ENCODE results near the gene SMARCC2.
"Not testable (repeated sequence)": the region's sequence is repeated elsewhere in the genome, so short reads cannot be mapped to it uniquely, and the experiment has no call there.

Gene SMARCC2

DNA sequence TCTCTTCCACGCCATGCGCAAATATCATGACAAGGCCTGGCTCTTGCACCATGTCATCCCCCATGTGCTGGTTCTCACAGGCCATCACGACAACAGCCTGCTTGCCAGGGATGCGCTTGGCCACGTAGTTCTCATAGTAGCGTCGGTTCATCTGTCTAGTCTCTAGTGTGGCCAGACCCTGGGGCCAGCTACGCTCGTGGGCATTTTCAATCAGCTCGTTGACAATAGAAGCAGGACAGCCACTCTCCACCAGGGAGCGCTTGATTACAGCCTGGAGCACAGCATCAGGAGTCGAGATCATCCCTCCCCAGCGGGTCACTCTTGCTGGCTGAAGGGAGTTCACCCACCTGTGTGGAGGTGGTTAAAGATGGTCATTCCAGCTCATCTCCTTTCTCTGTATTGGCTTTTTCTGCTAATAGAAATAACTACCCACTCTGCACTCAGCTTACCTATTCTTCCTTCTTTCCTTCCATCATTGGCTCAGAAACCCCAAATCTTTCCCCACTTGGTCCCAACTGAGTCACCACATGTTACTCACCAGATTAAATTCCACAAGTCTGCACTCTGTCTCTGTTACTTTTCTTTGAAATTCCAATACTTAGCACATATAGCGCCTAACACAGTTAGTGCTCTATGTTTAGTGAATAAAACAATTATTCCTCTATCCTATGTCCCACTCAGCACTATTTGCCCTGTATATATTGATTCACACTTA lies 17.3 kb upstream of the SMARCC2 start:
- peak; percentile 31 for DNase-seq

DNA sequence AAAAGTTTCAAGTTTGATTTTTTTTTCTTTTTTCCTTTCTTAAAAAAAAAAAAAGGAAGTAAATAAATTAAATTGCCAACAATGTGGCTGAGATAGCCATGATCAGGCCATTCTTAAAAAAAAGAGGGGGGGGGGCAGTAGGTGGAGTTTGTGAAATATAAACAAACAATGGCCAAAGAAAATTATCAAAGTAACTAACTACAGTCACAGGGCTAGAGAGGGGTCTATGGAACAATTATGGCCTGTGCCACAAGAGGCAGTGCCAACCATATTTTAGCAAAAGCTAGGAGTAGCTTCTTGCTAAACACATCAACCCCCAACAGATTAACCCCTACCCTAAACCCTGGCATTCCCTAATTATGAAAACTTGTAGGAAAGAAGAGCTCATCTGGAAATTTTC lies 16.2 kb upstream of the SMARCC2 start:
- no peak for DNase-seq

DNA sequence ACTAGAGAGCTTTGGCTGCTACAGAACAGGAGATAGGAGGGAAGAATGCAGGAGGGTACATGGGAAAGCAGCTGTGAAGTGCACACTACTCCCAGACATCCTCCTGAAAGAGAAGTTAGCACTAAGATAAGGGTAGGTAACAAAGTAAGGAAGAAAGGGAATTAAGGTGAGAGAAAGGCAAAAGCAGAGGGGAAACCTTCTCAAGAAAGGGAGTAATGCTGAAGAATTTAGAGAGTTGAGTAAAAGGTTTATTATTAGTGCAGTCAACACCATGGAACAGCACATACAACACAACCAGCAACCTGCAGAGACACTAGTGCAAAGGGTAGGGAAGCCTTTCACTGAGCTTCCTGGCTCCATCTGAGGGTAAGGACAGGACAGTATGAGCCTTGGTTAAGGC lies 15.0 kb upstream of the SMARCC2 start:
- no peak for DNase-seq

DNA sequence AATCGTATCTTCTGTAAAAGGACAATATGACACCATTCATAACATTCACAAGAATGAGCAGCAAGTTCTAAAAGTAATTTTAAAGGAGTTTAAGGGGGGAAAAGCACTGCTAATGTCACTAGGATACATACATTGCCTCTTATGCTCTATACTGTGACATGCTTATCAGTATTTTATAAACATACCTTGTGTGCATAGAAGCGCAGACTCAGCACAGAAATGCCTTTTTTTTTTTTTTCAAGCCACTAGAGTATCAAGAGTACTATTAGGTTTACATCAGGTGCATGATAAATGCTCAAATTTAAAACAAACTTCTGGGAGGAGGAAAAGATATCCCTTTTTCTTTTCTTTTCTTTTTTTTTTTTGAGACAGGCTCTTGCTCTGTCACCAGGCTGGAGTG lies 13.6 kb upstream of the SMARCC2 start:
- no peak for DNase-seq

DNA sequence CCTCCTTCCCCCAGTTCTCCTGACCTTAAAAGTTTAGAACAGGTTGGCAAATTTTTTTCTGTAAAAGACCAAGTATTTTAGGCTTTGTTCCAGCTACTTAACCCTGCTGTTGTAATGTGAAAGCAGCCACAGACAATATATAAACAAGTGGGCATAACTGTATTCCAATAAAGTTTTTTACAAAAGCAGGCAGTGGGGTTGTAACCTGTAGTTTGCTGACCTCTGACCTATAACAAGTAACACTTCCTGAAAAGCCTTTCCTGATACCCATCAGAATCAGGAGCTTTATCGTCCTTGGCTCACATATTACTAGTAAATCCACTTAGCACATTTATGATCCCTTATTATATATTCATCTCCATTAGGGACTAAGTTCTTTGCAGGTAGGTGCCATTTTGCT lies 13.1 kb upstream of the SMARCC2 start:
- no peak for DNase-seq

DNA sequence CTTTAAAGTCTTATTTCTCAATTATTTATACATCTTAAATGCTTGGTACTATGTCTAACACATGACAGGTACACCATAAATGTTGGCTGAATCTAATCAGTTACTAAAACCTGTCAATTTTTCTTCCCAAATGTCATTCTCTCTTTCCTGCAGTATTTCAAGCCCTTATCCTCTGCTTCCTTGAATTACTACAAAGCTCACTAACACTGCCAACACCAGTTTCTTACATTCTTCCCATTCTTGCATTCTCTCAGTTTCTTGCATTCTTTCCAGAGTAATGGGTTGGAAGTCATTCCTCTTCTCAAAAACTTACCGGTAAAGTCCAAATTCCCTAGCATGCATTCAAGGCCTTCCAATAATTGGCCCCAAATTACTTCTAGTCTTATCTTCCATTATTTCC lies 9.6 kb upstream of the SMARCC2 start:
- DNase-seq, result no peak

DNA sequence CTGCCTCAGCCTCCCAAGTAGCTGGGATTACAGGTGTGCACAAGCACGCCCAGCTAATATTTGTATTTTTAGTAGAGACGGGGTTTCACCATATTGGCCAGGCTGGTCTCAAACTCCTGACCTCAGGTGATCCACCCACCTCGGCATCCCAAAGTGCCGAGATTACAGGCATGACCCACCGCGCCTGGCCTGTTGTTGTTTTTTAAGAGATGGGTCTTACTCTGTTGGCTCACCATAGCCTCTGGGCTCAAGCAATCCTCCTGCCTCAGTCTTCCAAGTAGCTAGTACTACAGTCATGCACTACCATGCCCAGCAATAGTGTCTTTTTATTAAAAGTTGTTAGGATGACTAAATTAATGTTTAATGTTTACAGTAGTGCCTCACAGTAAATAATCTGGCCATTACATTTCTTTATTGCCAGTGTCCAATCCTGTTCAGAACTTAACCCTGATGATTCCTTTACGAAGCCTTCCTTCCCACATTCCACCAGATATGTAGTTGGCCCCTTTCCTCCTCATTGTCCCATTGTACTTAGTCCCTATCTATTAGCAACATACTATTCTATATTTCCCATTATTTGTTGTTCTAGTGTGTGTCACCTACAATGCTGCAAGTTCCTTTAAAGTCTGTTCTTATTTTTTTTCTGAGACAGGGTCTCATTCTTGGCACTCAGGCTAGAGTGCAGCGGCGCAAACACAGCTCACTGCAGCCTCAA lies 8.8 kb upstream of the SMARCC2 start:
- DNase-seq, result no peak

DNA sequence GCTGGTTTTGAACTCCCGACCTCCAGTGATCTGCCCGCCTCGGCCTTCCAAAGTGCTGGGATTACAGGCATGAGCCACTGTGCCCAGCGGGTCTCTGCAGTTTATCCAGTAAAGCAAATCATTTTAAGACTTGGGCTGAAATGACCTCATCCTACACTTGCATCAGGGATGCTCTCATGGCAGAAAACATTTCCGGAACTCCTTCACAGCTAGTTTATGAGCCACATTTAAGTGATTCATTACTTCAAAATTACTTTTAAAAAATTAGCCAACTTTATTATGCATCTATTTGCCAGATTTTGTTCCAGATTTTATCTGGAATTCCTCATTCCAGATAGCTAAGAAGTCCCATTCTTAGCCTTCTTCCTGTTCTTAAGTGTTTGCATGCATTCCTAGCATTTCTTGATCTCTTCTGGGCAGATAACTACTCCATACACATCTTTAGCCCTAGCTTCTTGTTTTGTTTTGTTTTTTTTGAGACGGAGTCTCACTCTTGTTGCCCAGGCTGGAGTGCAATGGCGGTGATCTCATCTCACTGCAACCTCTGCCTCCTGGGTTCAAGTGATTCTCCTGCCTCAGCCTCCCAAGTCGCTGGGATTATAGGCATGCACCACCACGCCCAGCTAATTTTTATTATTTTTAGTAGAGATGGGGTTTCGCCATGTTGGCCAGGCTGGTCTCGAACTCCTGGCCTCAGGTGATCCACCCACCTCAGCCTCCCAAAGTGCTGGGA lies 7.7 kb upstream of the SMARCC2 start:
- DNase-seq, result not testable (repeated sequence)

DNA sequence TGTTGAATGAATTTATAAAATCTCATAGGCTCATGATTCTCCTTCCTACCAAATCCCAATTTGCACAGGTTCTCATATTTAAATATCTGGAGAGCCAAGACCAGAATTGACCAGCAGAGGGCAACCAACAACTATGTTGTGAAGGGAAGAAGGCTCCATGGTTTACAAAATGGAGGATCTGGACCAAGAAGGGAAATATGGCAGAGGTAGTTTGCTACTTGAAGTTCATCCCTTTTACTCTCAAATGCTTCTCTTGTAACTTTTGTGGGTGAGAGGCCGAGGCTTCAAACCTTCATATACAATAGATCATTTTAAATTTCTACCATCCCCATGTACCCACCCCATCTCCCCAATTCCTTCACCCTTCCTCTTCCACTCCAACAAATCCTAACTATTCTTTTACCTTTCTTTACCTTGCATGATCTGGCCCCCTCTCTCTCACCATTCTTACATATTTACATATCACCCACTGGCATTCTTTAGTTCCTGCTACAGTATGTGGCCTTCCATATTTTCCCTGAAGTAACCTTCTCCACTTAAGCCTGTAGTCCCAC lies 3.8 kb upstream of the SMARCC2 start:
- DNase-seq, result peak; percentile 70

DNA sequence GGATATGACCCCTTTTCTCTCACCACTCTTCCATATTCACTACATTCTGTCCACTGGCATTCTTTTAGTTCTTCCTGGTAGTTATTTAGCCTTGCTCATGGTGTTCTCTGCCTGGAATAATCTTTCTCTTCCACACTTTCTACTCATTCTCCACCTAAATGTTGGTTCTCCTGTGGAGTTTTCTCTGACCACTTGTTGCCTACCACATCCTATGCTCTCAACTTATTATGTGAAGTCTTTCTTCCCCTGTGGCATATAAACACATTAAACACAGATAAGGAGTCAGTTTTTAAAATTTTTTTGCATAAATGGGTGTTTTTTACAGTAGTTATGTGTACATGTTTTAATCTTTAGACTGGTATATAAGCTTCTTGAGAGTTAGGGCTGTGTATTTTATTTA lies 3.3 kb upstream of the SMARCC2 start:
- no peak for DNase-seq

DNA sequence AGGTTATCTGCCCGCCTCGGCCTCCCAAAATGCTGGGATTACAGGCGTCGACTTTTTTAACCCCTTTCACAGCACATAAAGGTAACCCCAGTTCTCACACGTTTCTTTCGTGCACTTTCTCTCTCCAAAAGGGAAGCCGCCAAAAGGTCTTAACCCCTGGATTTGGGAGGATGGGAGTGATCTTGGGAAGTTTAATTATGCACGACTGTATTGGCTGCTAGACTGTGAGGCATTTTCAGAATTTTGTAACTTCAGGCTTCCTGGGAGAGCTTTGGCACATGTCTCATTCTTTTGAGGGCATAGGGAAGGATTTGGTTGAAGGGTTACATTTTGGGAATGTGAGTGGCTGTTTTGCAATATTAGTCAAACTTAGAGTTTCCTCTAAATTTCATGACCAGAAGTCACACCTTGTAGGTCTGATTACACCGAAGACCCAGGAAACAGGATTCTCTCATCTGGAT lies 1.4 kb upstream of the SMARCC2 start:
- no peak for DNase-seq

DNA sequence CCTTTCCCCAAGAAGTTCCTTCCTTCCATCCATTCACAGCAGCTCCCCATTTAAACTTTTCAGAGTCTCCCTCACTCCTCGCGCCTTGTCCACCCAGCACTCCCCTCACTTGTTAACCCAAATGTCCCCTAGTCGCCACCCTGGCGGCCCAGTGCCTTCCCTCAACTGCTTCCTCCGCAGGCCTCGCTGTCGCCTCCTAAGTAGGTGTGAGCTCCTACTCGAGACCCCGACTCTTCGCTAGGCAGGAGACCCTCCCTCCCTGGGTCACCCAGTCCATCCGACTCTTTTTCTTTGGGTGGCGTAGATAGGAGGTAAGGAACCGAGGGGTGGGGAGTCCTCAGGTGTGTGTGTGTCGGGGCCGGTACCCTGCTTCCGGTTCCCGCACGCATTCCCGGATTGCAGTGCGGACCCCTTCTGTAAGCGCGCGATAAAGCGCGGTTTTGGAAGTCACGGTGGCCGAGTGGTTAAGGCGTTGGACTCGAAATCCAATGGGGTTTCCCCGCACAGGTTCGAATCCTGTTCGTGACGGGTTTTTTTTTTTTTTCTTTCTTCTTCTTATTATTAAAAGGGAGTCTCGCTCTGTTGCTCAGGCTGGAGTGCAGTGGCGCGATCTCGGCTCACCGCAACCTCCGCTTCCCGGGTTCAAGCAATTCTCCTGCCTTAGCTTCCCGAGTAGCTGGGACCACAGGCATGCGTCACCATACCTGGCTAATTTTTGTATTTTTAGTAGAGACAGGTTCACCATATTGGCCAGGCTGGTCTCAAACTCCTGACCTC lies 823 bp upstream of the SMARCC2 start:
- DNase-seq, result peak; percentile 85

DNA sequence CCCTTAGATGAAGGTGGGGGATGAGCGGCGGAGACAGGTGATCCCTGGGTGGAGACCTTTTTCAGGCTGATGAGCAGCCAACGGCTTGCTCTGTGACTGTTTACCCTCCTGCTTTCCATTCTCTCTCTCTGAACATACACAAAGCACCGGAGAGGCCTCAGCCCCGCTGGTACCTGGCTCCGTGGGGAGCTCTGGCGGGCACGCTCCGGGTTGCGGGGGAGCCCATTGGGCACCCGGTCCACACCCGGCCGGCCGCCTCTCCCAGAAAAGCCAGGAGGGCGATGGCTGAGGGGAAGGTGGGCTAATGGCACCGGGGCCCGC lies 545 bp downstream of the SMARCC2 start:
- no peak for DNase-seq

DNA sequence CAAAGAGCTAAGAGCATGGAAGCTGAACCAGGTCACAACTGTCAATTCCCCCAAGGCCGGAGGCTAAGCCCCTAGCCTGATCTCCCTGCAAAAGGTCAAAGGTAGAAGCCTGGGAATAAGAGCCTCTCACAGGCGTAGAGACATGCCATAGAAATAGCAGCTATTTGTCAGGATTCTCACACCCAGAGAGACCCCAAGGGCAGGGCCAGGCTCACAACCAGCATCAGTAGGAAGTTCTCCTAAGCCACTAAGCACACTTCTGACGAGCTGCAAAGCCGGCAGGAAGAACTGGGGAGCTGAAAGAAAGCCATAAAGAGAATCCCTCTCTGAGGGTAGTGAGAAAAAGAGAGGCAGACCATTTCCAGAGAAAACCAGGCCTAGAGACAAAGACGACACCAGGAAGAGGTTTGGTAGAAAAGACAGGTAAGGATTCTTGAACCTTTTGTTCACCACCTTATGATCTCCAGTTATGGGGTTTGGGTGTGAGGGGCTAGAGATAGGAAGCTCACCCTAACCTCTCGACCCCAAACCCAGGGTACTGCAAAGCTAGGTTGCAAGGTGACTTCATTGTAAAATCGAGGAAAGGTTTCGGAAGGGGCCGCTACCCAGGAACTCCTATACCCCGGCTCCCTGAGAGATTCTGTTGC lies 1.0 kb downstream of the SMARCC2 start:
- no peak for DNase-seq

DNA sequence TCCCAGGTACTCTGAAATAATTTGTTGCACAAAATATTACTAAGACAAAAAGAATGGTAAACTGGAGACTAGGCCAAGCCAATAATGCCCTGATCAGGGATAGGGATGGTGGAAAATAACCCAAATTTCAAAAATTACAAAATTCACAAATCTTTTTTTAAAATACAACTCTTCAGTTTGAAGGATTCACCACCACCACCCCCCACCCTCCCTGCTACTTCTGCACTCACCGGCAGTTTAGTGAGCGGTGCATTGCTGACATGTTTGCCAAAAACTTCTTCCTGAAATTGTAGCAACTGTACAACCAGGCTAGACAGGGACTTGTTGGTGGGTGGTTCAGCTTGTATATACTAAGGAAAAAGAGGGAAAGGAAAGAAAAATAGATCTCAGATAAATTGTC lies 2.3 kb downstream of the SMARCC2 start:
- DNase-seq, result no peak

DNA sequence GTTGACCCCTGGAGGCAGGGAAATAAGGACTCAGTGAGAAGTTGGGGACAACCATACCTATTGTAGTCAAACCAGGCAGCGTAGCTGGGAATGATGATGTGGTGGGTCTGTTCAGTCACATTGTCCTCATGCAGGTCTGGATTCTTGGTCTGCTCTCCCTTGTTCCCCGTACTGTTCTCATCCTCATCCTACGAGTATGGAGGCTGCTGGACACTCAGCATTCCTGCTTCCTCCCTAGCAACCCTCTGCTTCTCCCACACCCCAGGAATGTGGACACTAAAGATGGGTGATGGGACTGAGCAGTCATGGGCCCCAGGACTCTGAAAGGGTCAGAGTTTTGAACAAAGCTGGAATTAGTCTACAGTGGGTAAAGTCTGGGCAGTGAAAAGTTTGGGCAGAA lies 10.9 kb downstream of the SMARCC2 start:
- DNase-seq, result no peak

DNA sequence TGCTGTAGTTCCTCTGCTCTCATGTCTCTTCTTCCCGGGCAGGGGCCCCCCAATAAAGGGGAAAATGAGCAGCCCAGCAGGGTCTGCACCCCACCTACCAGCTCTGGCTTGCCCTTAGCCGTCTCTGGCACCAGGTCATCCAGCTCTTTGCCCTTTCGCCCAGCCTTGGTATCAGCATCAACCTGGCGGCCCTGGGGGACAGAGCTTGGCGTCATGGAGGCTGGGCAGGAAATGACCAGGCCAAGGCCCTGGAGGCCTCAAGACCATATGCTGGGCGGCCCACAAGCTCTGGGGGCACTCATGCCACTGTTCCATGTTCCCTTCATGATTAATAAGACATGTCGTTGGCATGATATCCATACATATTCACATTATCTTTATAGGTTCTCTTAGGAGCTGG lies 16.4 kb downstream of the SMARCC2 start:
- DNase-seq, result no peak

DNA sequence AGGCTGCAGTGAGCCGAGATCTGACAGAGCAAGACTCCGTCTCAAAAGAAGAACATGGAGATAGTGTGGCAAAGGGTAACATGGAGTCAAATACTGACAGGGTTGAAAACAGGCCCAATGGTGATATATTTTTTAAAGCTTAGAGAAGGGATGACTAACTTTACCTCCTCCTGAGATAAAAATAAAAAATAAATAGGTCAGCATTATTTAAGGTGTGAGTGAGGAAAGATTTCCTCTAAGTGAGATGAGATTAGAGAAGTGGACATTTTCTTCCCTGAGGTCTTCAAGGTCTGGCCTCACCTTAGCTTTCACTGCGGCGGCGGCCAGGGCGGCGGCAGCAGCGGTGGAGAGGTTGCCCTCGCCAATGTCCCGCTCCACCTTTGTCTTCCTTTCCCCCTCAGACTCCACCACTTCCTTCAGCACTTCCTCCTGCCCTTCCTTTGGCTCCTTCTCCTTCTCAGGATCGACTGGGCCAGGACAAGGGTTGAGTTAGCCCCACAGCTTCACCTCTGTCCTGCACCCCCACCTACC lies 20.0 kb downstream of the SMARCC2 start:
- DNase-seq, result no peak

DNA sequence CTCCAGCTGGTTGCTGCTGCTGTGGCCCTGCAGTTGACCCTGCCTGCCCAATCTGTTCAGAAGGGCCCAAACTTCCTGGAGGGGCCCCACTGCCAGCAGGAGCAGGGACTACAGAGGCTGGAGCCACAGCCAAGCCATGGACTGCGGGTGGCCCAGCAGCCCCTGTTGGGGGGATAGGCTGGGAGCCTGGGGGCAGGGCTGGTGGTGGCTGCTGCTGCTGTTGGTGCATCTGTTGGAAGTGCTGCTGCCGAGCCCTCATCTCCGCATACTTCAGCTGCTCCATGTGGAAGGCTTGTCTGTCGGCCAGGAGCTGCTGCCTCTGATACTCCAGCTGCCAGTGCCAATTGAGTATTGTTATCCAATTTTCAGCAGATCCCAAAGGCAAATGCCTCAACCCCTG lies 23.9 kb downstream of the SMARCC2 start:
- DNase-seq, result no peak

DNA sequence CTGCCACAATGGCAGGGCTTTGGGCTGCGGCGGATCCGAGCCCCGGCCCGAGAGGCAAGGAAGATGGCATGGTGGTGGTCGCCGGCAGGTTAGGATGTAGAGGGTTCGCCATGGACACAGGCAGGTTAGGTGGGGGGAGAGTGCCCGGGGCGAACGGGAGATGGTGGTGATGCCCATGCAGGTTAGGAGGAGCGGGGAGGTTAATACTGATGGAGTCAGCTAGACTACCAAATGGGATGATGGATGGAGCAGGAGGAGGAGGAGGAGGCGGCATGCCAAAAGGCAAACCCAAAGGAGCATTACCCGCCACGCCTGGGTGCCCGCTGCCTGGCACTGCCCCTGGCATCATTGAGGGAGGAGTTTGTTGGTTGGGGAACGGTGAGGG lies 24.9 kb downstream of the SMARCC2 start:
- DNase-seq, result no peak

DNA sequence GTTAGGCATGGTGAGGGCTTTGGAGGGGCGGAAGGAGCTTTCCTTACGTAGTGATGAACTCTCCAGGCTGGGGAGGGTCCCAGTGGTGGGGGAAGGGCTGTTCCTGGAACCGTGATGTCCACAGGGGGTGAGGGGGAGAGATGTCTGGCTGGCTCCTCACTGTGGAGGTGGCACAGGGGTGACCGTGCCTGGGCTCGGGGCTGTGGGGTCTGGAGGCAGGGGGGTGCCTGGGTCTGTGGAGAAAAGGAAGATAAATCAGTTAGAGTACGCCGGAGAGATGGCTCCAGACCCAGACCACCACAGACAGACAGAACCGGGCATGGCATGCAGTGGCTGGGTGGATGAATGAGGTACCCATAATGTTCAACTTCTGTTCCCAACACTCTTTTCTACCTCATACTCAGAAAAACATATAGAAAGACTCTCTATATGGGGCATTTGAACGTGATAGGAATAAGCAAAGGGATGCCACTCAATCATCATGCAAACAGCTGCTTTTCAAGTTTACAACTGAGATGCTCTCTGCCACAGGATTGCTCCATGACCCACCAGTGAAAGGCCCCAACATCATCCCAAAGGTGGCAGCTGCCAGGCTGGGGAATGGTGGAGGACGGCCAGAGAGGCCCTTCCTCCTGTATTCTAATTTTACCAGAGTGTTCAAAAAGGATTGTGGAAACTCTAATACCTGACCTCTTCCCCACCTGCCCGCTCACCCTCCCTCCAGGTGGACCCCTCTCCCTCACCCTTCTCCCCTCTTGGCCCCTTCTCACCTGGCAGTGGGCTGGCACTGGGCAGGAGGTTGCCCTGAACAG lies 25.5 kb downstream of the SMARCC2 start:
- DNase-seq, result no peak

Data from activated naive CD4-positive, alpha-beta T cell treated with Interleukin-2 at 50 U/mL for 16 hours (primary cell).